ENCODE results near the gene PLXNA2. TPM values are rescaled to one million over a fixed set of nuclear protein-coding genes. Genes with fewer than 3 reads are reported as not detected.

The PLXNA2 gene
- polyA plus RNA-seq, 1 of the 3 experiments (the other 2 are of a cell fraction) = 8.5 TPM

DNA sequence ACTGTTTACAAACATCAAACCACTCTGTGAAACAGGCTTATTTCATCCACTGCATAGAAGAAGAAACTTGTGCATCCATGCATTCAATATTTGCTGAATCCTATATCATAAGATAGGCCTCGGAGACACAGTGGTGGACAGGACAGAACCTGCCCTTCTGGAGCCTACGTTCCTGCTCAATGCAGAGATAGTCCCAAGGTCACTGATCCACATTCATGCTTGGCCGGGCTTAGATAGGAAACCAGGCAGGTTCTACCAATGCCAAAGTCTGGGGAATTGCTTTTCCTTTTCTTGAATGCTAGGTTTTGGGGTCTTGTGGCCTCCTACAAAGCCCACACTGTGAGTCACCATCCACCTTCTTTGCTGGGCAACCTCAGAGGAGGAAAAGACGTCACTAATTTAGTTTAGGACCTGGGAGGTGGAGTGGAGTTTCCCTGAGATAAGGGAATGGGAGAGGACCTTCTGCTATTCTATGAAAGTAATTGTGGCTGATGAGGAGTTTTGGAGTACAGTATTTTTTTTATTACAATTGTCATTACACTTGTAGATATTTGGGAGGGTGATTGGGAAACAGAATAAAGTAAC, 233.6 kb downstream of the PLXNA2 start:
- POLR2A ChIA-PET = no interaction called here
- H2AFZ ChIP-seq (ENCODE audit: low read depth) = no peak overlapping the region
- WGBS (ENCODE audit: low lambda C conversion rate) = 77% methylated on average over 2 of the region's 4 CpGs

More for the DNA sequence above, 233.6 kb downstream of the PLXNA2 start:
- Histone ChIP-seq H4K20me1 (ENCODE audit: insufficient read depth) (no peaks in the 10 kb centered on the region), H3K4me3 (ENCODE audit: low read depth in 2 of 2, low read length in 1 of 2) (no peak overlapping the region), H3K36me3 (replicated peaks in 1 of 2; ENCODE audit: control insufficient read depth in 1 of 2, insufficient read depth in 2 of 2, low read length in 1 of 2) (no peaks in the 10 kb centered on the region), H3K9me3 (no peaks in the 10 kb centered on the region), H3K9ac (no peak overlapping the region), H3K9me2 (no peaks in the 10 kb centered on the region), H3K4me1 (ENCODE audit: control insufficient read depth in 1 of 2, insufficient read depth in 2 of 2, low read depth in 1 of 2, low read length in 1 of 2) (peaks cover 17 to 30% of the 10 kb centered on the region in 2 experiments), H3K79me2 (ENCODE audit: insufficient read depth) (no peaks in the 10 kb centered on the region), H3K27ac (ENCODE audit: low read depth in 2 of 2, low read length in 1 of 2) (no peak overlapping the region), H3F3A (replicated peaks; ENCODE audit: insufficient read depth) (peaks cover 37% of the 10 kb centered on the region), H3K4me2 (no peak overlapping the region), H3K27me3 (ENCODE audit: insufficient read depth) (no peaks in the 10 kb centered on the region)
- no peak for TF ChIP-seq RCOR1 (IDR thresholded peaks at IDR 0.05; ENCODE audit: low read length)
- no peak for TF ChIP-seq SIN3A (IDR thresholded peaks at IDR 0.05; ENCODE audit: borderline replicate concordance, low read depth, low read length)
- TF ChIP-seq RFX5 (IDR thresholded peaks at IDR 0.05; ENCODE audit: low read length) = no peak
- no peak for TF ChIP-seq NFIC (IDR thresholded peaks at IDR 0.05; ENCODE audit: borderline replicate concordance)
- no peak for TF ChIP-seq NRF1 (IDR thresholded peaks at IDR 0.05; ENCODE audit: low read depth, low read length)
- no peak for TF ChIP-seq EP300 (IDR thresholded peaks at IDR 0.05; ENCODE audit: borderline replicate concordance in 1 of 2, low read depth in 1 of 2, low read length in 1 of 2)
- TF ChIP-seq TAF1 (IDR thresholded peaks at IDR 0.05; ENCODE audit: borderline replicate concordance, low read depth, low read length) = no peak
- TF ChIP-seq RXRA (IDR thresholded peaks at IDR 0.05; ENCODE audit: borderline replicate concordance, low read depth) = no peak
- TF ChIP-seq, protein P1, sequence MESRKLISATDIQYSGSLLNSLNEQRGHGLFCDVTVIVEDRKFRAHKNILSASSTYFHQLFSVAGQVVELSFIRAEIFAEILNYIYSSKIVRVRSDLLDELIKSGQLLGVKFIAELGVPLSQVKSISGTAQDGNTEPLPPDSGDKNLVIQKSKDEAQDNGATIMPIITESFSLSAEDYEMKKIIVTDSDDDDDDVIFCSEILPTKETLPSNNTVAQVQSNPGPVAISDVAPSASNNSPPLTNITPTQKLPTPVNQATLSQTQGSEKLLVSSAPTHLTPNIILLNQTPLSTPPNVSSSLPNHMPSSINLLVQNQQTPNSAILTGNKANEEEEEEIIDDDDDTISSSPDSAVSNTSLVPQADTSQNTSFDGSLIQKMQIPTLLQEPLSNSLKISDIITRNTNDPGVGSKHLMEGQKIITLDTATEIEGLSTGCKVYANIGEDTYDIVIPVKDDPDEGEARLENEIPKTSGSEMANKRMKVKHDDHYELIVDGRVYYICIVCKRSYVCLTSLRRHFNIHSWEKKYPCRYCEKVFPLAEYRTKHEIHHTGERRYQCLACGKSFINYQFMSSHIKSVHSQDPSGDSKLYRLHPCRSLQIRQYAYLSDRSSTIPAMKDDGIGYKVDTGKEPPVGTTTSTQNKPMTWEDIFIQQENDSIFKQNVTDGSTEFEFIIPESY (IDR thresholded peaks at IDR 0.05; ENCODE audit: borderline replicate concordance, low read depth) = no peak
- TF ChIP-seq, protein P2, sequence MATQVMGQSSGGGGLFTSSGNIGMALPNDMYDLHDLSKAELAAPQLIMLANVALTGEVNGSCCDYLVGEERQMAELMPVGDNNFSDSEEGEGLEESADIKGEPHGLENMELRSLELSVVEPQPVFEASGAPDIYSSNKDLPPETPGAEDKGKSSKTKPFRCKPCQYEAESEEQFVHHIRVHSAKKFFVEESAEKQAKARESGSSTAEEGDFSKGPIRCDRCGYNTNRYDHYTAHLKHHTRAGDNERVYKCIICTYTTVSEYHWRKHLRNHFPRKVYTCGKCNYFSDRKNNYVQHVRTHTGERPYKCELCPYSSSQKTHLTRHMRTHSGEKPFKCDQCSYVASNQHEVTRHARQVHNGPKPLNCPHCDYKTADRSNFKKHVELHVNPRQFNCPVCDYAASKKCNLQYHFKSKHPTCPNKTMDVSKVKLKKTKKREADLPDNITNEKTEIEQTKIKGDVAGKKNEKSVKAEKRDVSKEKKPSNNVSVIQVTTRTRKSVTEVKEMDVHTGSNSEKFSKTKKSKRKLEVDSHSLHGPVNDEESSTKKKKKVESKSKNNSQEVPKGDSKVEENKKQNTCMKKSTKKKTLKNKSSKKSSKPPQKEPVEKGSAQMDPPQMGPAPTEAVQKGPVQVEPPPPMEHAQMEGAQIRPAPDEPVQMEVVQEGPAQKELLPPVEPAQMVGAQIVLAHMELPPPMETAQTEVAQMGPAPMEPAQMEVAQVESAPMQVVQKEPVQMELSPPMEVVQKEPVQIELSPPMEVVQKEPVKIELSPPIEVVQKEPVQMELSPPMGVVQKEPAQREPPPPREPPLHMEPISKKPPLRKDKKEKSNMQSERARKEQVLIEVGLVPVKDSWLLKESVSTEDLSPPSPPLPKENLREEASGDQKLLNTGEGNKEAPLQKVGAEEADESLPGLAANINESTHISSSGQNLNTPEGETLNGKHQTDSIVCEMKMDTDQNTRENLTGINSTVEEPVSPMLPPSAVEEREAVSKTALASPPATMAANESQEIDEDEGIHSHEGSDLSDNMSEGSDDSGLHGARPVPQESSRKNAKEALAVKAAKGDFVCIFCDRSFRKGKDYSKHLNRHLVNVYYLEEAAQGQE (IDR thresholded peaks at IDR 0.05; ENCODE audit: low read depth, low read length) = no peak
- CTCF ChIA-PET = interaction anchor here (1.0 to 4.5 kb wide), 2 partner anchors 11 to 84 kb away, joined by 3 to 29 read pairs; no protein-coding TSS in a partner anchor
- DNase-seq = no peak

Measured in SK-N-SH (cell line).